ENCODE data around the gene CDH11.

- no peak for TF ChIP-seq CTCF (IDR thresholded peaks at IDR 0.05)
- TF ChIP-seq TCF7L2 (IDR thresholded peaks at IDR 0.05; ENCODE audit: low read depth, low read length), result no peak
- TF ChIP-seq REST (IDR thresholded peaks at IDR 0.05; ENCODE audit: insufficient read depth in 1 of 2, low read depth in 2 of 2, low read length in 1 of 2), result no peak
- TF ChIP-seq SIN3A (IDR thresholded peaks at IDR 0.05; ENCODE audit: borderline replicate concordance, insufficient read depth, low read depth, low read length), result no peak
- no peak for TF ChIP-seq POLR2AphosphoS5 (IDR thresholded peaks at IDR 0.05; ENCODE audit: low read depth, low read length)
These were observed 67.4 kb downstream of the CDH11 start for GRCh38 chr16:65054457-65054856.
